ENCODE measurements around the gene CLK3. TPM values are rescaled to one million over a fixed set of nuclear protein-coding genes. Genes with fewer than 3 reads are reported as not detected.

CLK3 gene
- total and polyA plus RNA-seq, 2 of the 13 experiments (the other 11 are each of a cell fraction or from before 2014, with no cell fraction given), result 41.5 to 82.0 TPM

DNA sequence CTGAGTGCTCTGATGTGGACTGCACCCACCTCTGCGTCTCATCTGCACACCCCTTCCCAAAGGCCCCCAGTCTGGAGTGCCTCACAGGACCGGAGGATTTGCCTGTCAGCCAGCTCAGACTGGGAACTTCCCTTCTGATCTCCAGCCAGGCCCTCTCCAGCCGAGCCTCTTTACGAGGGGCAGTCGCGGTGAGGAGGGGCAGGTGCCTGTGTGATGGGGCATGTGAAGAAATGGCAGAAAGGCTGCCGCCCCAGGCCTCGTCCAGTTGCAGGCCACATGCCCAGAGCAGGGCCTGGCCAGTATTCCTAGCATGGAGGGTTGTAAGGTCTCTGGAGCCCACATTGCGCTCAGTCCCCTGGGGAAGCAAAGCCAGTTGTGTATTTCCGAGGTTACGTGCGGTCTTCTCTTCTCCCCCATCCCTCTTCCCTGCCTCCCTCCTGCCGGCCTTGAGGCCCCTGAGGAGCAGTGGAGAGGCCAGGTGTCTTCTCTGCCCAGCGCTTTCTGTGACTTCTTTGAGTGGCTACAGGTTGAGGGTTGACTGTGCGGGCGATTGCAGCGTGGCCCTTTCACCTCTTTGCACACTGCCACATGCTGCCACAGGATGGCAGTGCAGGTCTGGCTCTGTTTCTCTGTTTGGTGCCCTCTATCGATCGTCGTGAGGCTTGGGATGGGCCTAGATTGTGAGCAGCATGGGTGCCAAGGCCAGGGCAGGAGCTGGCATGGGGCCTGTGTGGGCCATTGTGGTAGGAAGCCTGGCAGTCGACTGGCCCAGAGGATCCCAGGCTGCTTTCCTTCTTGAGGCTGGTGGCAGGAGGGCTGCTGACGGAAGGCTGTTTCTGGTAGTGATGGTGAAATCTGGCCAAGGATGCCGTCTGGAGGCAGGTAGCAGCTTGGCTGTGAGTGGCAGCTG lies 5.3 kb downstream of the CLK3 start (continued):
- TF ChIP-seq SP140L (CRISPR knock-in tag; IDR thresholded peaks at IDR 0.05; ENCODE audit: borderline replicate concordance), result no peak
- no peak for TF ChIP-seq ZNF850 (CRISPR knock-in tag; conservative IDR thresholded peaks at IDR 0.05)
- TF ChIP-seq ZNF235 (CRISPR knock-in tag; IDR thresholded peaks at IDR 0.05; ENCODE audit: borderline replicate concordance), result no peak
- TF ChIP-seq SETDB1 (CRISPR knock-in tag; IDR thresholded peaks at IDR 0.05; ENCODE audit: borderline replicate concordance), result no peak
- no peak for TF ChIP-seq ZNF749 (CRISPR knock-in tag; IDR thresholded peaks at IDR 0.05; ENCODE audit: borderline replicate concordance)
- TF ChIP-seq, protein P1, sequence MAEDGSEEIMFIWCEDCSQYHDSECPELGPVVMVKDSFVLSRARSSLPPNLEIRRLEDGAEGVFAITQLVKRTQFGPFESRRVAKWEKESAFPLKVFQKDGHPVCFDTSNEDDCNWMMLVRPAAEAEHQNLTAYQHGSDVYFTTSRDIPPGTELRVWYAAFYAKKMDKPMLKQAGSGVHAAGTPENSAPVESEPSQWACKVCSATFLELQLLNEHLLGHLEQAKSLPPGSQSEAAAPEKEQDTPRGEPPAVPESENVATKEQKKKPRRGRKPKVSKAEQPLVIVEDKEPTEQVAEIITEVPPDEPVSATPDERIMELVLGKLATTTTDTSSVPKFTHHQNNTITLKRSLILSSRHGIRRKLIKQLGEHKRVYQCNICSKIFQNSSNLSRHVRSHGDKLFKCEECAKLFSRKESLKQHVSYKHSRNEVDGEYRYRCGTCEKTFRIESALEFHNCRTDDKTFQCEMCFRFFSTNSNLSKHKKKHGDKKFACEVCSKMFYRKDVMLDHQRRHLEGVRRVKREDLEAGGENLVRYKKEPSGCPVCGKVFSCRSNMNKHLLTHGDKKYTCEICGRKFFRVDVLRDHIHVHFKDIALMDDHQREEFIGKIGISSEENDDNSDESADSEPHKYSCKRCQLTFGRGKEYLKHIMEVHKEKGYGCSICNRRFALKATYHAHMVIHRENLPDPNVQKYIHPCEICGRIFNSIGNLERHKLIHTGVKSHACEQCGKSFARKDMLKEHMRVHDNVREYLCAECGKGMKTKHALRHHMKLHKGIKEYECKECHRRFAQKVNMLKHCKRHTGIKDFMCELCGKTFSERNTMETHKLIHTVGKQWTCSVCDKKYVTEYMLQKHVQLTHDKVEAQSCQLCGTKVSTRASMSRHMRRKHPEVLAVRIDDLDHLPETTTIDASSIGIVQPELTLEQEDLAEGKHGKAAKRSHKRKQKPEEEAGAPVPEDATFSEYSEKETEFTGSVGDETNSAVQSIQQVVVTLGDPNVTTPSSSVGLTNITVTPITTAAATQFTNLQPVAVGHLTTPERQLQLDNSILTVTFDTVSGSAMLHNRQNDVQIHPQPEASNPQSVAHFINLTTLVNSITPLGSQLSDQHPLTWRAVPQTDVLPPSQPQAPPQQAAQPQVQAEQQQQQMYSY (CRISPR knock-in tag; IDR thresholded peaks at IDR 0.05), result no peak
- TF ChIP-seq, protein P2, sequence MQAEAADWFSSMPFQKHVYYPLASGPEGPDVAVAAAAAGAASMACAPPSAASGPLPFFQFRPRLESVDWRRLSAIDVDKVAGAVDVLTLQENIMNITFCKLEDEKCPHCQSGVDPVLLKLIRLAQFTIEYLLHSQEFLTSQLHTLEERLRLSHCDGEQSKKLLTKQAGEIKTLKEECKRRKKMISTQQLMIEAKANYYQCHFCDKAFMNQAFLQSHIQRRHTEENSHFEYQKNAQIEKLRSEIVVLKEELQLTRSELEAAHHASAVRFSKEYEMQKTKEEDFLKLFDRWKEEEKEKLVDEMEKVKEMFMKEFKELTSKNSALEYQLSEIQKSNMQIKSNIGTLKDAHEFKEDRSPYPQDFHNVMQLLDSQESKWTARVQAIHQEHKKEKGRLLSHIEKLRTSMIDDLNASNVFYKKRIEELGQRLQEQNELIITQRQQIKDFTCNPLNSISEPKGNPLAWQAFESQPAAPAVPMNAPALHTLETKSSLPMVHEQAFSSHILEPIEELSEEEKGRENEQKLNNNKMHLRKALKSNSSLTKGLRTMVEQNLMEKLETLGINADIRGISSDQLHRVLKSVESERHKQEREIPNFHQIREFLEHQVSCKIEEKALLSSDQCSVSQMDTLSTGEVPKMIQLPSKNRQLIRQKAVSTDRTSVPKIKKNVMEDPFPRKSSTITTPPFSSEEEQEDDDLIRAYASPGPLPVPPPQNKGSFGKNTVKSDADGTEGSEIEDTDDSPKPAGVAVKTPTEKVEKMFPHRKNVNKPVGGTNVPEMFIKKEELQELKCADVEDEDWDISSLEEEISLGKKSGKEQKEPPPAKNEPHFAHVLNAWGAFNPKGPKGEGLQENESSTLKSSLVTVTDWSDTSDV (CRISPR knock-in tag; IDR thresholded peaks at IDR 0.05), result 0 out of 2 replicates have a peak, but pooled peaks have one; percentile 46
- TF ChIP-seq U2AF2 (IDR thresholded peaks at IDR 0.05; ENCODE audit: low read depth, low read length), result no peak
- TF ChIP-seq HNF1A (IDR thresholded peaks at IDR 0.05; ENCODE audit: low read depth), result no peak
- TF ChIP-seq HNF1A (CRISPR knock-in tag; IDR thresholded peaks at IDR 0.05; ENCODE audit: borderline replicate concordance), result no peak
- no peak for TF ChIP-seq ZNF839 (CRISPR knock-in tag; IDR thresholded peaks at IDR 0.05; ENCODE audit: borderline replicate concordance)
- no peak for TF ChIP-seq TP53 (CRISPR knock-in tag; conservative IDR thresholded peaks at IDR 0.05)
- TF ChIP-seq NPAS2 (CRISPR knock-in tag; IDR thresholded peaks at IDR 0.05; ENCODE audit: borderline replicate concordance), result no peak
